ENCODE measurements around the gene NR3C1.
A peak's percentile ranks its signal among the peaks of the same experiment; 100 is the strongest.

Gene NR3C1

GRCh38 chr5:143418140-143418866, 14.8 kb upstream of the NR3C1 start:
- DNase-seq, result no peak

DNA sequence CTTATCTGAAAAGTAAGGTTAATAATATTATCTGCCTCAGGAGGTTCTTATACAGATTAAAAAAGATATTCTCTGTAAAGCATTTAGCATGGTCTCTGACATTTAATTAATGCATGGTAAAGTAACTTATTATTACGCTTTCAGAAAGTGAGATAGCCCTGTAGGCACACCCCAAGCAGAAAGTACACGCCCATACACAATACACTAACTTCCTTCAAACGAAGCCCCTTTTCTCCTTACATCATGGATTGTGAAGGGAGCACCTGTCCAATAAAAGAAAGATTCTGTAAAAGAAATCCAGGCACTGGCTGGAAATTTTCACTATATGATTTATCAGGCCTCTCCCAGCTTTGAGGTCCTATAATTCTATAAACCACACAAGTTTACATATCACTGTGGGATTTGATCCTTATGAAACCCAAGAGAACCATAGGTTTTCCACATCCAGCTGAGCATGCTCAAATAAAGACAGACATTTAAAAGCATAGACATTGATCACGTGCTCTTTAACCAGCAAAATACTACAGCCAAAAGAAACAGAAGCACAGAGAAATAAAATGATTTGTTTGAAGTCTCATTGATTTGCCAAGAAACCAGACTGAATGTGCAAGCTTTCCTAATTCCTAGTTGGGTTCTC, 14.1 kb upstream of the NR3C1 start:
- no peak for DNase-seq

DNA sequence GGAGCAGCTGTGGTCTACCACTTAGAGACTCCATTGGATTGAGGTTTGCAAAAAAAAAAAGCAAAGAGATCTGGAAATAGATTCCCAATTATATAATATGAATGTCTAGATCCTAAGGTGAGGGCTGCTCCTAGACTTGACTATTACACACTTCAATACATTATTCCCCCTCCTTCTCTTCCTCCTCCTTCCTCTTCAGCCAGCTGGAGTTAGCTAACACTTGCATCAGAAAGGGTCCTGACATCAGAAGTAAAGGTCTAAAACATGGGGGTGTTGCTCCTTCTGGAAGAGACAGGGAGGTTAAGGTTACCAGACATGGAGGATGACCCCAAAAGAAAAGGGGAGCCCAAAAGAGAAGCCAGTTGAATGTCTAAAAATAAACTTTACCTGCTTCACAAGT, 12.9 kb upstream of the NR3C1 start:
- no peak for DNase-seq

DNA sequence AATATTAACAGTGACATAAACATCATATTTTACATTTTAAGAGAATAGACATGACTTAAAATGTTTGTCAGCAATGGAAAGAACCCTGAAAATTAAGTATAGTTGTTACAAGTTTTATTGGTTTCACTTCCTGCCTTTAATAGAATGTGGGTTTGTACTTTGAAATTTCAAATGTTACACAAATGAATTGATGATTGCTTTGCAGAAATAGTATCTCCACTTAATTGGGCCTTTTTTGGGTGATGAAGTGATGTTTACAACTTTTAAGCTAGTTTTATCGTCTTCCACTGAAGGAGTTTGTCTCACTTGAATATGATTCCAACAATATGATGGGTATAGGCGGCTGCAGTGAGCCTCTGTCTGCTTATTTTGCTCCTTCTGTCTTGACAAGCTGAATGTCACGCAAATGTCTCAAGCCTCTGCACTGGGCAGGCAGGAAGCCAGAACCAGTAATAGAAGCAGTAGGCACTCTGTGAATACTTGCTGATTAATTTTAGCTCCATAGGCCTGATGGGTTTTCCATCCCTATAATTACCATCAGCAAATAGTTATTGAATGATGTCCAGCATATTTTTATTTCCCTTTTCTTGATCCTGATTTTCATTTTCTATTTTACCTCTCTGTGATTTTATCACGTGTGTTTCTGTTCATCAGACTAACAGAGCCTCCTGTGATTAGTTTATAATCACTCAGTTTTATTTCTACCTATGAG, 10.6 kb upstream of the NR3C1 start:
- DNase-seq, result no peak

DNA sequence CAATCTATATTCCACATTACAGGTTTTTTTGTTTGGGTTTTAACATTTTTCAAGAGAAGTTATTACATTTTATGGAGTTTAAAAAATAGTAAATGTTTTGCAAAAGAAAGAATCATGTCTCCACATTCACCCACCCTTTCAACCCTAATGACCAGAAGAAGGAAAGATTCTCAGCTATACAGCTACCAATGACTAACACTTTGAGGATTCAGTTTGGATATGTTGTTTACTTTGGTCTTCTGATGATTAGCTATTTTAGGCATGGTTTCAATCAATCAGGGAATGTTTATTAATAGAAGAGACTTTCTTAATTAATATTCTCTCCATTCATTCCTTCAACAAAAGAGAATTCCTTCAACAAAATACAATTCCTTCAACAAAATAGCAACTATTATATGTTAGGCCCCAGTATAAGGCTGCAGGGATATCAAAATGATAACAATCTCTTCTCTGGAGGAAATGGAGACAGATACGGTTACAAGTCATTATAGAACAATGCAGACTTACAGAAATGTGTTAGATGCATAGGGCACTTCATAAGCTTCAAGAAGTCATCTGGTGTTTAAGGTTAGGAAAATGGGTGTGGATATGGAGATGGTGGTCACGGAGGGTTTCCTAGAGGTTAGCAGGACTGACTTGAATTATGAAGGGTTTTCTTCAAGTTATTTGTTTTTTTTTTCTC, 9.3 kb upstream of the NR3C1 start:
- no peak for DNase-seq

GRCh38 chr5:143409926-143410325, 6.4 kb upstream of the NR3C1 start:
- DNase-seq, result no peak

DNA sequence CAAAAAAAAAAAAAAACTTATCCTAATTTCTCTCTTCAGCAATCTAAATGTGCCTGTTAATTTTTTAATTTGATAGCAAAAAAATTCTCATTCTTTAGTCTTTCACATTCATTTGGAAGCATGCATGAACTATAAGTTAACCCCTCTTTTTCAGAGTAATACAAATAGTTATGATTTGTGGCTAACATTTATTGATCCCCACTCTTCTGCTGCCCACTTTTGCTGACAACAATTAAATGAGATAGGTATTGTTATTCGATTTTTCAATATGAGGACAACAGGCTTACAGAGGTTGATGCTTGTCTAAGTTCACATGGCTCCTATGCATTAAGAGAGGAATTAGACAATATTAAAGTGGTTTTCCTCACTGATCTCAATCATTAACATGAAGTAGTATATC, 2.9 kb upstream of the NR3C1 start:
- DNase-seq, result no peak

GRCh38 chr5:143405849-143406098, 2.3 kb upstream of the NR3C1 start:
- DNase-seq, result no peak

GRCh38 chr5:143405063-143405848, 1.8 kb upstream of the NR3C1 start:
- DNase-seq, result peak; percentile 79

DNA sequence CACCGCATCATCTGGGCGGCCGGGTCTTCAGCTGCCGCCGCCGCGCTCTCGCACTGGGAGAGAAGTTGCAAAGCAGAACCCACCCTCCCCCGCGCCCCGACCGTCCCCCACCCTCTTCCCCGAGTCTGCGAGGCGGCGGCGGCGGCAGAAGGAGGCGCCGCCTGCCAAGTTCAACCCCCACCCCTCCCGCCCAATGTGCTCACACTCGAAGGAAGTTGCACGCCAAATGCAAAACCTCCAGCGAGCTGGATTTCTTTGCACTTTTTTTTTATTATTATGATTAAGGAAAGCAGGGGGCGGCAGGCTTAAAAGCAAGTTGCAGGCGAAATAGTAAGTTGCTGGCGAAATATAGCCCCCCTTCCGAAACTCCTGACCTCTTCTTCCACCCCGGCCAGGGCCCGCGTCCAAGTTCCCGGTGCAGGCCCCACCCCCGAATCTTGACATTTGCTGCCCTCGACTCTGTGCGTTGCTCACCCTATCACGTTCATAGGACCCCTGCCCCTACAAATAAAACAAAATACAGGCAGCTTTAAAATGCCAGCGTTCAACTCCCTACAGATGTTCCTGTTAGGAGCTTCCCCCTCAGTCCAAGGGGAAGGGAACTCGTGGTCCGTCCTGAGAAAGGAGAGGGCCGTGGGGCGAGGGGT, 1.1 kb upstream of the NR3C1 start:
- DNase-seq, result peak; percentile 79

GRCh38 chr5:143403334-143403592, 223 bp downstream of the NR3C1 start:
- DNase-seq, result no peak

DNA sequence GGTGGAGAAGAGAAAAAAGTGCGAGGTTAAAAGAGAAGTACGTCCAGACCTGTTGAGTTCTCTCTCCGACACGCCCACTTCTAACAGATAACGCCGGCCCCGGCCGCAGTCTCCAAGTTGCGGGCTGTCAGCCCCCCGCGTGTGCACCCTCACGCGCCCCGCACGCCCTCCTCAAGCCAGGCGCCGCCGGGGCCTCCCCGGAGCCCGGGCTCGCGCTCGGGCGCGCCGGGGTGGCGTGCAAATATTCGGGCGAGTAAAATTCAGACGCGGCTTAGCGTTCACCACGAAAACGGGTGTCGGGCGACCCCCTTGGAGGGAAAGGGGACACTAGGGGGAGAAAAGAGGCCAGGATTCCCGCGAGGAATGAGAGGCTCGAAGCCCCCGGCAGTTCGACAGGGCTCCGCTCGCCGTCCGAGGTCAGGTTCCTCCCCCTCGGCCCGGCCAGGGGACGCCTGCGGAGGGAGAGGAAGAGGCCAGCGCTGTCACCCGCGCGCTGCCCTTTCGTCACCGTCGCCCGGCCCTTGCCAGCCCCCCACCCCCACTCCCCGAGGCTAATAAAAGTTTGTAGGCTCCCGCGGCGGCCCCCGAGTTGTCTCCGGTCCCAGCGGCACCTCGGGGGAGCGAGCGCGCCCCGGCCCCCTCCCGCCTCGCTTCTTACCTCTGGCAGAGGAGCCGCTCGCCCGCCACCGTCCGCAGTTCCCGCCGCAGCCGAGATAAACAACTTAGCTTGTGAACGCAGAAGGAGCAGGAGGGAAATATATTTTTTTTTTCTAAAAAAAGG, 743 bp downstream of the NR3C1 start:
- DNase-seq, result peak; percentile 59

DNA sequence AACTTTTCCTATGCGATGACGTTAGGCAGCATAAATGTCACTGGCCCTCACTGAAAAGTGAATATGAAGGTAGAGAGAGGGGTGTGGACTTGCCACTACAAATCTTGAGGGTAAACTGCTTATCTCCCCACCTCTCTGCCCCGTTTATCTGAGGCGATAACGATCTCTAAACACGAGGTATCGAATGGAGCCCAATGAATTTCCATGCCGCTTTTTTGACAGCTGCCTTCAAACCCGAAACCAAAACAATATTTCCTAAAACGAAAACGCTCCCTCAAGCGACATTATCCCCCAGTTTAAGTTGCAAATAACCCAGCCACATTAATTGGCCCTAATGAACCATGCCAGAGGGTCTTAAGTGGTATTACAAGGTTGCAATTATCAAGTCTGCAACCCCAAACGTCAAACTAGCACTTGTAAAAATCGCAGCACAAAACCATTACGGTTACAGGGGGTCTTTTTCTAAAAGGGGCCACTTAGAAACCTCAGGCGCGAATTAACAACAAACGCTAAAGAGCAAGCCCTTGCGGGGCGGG, 1.4 kb downstream of the NR3C1 start:
- no peak for DNase-seq

- no peak for DNase-seq
These were observed 2.1 kb downstream of the NR3C1 start for GRCh38 chr5:143401227-143402016.

DNA sequence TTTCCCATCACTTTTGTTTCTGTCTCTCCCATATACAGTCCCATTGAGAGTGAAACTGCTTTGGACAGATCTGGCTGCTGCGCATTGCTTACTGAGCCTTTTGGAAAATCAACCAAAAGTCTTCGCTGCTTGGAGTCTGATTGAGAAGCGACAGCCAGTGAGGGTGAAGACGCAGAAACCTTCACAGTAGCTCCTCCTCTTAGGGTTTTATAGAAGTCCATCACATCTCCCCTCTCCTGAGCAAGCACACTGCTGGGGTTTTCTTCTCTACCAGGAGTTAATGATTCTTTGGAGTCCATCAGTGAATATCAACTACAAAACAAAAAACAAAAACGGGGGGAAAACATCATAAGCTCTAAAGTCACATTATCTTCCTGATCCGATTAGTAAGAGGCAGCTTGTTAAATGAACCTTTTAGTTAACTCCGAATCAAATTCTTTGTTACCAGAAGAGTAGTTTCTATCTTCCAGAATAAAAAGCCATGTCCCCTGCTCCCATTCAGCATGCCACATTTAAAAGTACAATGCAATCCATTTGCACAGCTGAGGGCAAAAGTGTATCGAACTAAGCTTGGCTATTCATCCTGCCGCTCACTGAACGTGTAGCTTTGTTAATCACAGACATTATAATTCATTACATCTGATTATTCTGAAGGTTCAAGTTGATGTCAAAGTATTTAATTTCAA, 2.8 kb downstream of the NR3C1 start:
- DNase-seq, result no peak

DNA sequence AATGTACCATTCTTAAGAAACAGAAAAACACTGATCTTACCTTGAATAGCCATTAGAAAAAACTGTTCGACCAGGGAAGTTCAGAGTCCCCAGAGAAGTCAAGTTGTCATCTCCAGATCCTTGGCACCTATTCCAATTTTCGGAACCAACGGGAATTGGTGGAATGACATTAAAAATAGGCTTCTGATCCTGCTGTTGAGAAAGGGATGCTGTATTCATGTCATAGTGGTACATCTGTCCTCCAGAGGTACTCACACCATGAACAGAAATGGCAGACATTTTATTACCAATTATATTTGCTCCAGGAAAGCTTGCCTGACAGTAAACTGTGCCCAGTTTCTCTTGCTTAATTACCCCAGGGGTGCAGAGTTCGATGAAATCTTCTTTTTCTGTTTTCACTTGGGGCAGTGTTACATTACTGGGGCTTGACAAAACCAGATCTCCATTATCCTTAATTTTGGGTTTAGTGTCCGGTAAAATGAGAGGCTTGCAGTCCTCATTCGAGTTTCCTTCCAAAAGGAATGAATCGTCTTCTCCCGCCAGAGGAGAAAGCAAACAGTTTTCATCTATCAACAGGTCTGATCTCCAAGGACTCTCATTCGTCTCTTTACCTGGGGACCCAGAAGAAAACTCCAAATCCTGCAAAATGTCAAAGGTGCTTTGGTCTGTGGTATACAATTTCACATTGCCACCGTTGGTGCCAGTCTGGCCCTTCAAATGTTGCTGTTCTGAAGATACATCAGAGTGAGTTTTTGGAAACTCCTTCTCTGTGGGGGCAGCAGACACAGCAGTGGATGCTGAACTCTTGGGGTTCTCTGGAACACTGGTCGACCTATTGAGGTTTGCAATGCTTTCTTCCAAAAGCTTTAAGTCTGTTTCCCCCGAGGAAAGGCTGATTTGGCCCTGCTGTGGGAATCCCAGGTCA, 3.6 kb downstream of the NR3C1 start:
- no peak for DNase-seq

DNA sequence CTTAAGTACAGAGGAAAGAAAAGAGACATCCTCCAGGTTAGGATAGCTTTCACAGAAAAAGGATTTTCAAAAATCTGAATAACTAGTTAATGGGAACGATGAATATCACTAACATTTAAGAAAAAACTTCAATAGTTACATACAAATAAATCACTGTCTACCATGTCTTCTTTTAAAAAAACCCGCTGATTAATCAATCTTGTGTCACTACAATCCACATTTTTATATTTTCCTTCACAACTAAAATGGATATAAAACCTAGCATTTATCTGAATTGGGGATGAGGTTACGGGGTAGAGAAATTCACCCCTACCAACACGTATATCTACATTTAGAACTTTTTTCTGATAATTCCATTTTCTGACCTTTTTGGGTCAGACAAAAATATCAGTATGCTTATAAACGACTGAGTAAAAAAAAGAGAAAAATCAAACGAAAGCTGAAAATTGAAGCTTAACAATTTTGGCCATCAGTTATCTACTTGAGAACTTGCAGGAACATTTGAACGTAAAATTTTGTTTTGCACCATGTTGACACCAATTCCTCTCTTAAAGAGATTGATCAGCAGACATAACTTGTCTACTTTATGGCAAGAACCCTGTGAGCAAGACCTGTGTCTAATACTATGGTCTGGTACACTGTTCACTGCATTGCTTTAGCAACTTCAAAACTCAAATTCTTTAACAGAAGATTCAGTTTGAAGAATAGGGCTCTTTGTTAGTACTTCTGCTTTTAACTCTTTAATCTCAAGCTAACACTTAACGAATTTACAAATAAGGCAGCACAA, 4.8 kb downstream of the NR3C1 start:
- no peak for DNase-seq

DNA sequence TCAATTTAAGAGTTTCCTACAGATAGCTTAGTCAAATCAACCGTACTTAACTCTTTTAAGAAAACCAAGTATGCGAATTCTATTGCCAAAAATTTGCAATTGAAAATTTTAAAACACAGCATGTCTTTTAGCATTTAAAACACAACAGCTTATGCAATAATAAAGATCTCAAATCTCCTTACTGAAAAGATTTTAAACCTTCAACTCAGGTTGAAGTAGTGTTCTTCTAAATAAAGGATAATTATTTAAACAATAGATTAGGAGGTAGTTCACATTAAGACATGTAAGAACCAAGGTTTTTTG, 5.5 kb downstream of the NR3C1 start:
- no peak for DNase-seq

Measured in hematopoietic multipotent progenitor cell treated with erythropoietin and hydrocortisone succinate and interleukin-3 and kit ligand, for 8 days (in vitro differentiated cells).